GM18511 (cell line): ENCODE data around the gene SLC1A1.
A peak's percentile ranks its signal among the peaks of the same experiment; 100 is the strongest.
"Not testable (repeated sequence)": the region's sequence is repeated elsewhere in the genome, so short reads cannot be mapped to it uniquely, and the experiment has no call there.

Source experiments
- ATAC-seq: cut with Tn5 transposase; IDR thresholded peaks from one replicate; pipeline ENCODE4 v1.9.1; 2021; ENCODE audit warnings: mild to moderate bottlenecking, moderate library complexity; ENCODE audit not compliant: unreplicated experiment

Gene SLC1A1

DNA sequence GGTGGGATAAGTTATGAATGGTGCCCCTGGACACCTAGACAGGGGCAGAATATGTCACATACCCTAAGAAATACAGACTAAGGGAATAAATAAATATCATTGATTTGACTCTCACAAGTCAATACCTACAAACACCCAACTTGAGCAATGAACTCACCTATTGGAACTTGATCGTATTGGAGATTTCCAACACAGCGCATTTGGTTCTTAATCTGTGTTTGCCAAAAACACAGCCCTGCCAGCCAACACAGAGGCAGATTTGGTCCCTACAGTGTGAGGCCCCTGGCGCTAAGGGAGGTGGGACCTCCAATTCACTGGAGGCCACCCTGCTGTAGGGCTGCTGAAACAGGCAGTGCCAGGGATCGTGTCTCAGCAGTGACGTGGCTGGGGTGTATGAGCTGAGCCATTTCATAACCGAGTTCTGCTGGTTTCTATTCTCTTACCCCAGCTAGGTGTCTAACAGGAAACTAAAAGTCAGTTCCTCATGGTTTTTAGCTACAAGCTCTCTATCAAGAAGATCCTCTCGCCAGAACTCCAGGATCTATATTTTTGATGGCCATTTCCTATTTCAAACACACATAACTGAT, 84.5 kb downstream of the SLC1A1 start:
- peak; percentile 68 for ATAC-seq

DNA sequence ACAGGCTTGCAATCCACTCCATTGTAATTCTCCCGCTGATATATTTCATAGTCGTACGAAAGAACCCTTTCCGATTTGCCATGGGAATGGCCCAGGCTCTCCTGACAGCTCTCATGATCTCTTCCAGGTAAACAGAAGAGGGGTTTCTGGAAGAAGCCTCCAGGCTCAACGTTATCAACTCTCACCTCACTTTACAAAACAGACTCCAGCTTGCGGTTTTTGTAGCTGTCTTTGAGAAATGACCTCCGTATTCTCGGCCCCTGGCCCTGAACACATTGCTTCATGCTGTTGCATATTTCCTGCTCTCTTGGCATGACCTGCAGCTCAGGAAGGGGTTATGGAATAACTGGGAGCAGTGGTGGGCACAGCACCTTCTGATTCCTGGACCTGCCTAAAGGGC, 85.7 kb downstream of the SLC1A1 start:
- ATAC-seq: no peak

DNA sequence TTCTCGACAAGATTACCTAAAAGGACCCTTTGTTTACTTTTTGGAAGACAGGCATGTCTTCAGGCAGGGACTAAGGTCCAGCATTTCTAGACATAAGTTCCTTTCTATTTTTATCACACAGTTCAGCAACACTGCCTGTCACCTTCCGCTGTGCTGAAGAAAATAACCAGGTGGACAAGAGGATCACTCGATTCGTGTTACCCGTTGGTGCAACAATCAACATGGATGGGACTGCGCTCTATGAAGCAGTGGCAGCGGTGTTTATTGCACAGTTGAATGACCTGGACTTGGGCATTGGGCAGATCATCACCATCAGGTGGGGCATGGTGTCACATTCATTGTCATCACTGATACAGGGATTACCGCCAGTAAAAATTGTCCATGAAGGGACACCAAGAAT, 86.2 kb downstream of the SLC1A1 start:
- no peak for ATAC-seq

DNA sequence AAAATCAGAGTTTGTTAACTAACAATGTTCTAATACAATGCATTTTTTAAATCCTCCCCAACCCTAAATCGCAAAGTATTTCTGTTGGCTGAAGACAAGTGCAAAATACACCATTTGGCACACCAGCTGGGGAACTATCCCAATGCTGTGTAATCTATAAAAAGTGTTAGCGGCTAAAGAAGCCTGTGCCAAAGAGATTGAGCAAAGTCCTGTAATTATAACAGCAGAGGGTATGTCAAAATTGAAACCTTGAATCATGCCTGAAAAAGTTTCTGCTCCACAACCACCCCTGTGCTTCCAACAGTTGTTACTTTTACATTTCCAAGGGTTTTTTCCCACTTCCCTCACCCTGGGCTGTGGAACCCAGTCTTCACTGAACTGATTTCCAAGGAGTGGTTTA, 88.7 kb downstream of the SLC1A1 start:
- ATAC-seq: no peak

DNA sequence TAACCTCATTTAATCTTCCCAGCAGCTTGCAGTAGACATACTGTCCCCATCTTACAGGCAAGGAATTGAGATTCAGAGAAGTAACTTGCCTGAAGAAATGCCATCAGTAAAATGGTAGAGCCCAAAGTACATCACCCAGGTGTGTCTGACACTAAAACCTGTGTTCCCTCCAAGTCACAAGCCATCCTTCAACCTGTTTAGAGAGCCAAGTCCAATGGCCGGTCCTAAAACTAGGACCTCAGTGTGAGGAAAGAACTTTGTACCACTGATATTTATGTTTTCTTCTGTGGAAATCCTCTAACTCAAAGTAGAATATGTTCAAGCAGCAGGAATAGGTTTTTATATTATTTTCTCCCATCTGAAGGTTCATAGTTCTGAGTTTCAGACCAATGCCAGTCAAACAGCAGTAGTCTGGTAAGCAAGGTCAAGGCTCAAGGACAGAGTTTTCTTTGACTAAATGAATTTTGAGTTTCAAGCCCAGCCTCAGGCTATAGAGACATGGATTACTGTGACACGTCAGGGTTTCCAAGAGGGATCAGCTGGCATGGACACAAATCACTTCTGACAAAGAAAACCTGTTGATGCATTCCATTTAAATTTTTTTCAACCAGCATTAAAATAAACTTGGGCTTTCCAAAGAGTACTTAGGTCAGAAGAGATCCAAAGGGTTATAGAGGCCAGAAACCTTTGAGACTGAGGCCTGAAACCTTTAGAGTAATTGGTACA, 90.9 kb downstream of the SLC1A1 start:
- no peak for ATAC-seq

DNA sequence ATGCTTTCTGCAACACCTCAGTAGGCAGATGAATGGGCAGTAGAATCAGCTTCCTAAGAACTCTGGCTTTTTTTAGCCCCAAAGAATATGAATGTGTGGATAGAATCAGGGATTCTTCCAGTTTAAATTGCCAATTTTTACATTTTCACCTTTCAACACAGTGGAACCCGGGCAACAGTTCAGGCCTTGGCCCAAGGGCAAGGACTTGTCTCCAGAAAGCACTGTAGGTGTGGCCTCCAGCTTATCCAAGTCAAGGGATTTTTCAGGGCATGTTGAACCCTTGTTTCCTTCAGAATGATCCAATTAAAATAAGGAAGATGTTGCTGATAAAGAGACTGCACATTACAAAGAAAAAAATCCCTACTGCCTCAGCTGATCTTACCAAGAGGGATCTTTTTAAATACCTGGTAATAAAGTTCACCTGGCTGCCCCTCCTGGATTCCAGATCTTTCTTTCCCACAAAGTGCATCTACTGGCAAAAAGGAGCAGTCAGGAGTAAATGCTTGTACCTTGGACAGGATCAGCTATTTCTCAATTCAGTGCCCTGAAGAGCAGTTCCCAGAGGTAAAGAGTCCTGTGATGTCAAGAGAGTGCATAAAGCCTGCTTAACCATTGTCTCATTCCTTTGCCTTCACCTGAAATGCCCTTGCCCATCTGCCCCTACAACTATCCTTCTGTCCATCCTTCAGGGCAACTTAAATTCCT, 91.7 kb downstream of the SLC1A1 start:
- ATAC-seq: no peak

DNA sequence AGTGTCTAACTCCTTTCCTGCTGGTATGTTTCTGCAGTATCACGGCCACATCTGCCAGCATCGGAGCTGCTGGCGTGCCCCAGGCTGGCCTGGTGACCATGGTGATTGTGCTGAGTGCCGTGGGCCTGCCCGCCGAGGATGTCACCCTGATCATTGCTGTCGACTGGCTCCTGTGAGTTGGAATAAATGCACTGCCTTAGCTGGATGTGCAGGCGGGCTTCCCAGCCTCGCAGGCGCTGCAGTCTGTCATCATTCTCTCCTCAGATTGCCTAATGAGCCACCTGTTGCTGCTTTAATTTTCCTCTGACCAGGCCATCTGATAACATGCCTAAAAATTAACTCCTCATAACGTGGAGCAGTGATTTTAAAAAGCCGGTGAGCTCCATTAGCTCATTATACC, 92.7 kb downstream of the SLC1A1 start:
- ATAC-seq: no peak

DNA sequence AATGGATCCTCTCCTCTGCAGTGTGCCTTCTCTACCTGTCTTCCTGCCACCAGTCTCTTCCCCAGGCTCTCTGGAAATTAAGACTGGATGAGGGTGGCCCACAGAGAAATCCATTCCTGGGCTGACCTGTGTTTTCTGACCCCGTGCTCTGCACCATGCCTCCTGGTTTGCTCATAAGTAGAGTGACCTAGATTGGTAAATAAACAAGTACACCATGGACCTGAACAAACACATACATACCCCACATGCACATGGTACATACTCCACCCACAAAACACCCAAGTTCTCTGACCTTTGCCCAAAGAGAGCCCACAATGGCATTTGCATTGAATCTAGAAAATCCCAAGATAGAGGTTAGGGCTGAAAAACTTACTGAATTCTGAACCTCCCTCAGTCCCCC, 94.4 kb downstream of the SLC1A1 start:
- no peak for ATAC-seq

DNA sequence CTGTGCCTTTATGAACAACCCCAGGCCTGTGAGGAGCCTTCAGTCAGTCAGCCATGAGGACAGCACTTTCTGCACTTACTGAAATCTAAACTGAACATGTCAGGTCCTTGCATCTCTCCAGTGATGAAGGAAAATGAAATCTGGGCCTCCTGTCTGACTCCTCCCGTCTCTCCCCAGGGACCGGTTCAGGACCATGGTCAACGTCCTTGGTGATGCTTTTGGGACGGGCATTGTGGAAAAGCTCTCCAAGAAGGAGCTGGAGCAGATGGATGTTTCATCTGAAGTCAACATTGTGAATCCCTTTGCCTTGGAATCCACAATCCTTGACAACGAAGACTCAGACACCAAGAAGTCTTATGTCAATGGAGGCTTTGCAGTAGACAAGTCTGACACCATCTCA, 94.9 kb downstream of the SLC1A1 start:
- no peak for ATAC-seq

DNA sequence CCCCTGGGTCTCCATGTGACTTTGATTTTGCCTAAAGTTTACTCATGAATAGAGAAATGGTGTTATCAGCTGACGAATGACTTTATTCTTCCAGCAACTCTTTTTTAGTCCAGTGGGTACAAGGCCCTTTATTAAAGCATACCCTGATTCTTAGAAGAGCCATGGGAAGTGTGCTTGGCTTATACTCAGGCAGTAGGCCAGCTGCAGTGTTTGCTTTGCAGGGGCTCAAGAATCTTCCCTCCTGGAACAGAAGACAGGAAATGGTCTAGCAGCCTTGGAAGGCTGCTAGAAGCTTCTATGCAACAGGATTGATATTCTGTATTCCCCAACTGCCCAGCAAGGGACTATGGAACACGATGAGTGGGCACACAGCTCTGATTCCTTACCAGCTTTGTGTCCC, 98.5 kb downstream of the SLC1A1 start:
- ATAC-seq: no peak

DNA sequence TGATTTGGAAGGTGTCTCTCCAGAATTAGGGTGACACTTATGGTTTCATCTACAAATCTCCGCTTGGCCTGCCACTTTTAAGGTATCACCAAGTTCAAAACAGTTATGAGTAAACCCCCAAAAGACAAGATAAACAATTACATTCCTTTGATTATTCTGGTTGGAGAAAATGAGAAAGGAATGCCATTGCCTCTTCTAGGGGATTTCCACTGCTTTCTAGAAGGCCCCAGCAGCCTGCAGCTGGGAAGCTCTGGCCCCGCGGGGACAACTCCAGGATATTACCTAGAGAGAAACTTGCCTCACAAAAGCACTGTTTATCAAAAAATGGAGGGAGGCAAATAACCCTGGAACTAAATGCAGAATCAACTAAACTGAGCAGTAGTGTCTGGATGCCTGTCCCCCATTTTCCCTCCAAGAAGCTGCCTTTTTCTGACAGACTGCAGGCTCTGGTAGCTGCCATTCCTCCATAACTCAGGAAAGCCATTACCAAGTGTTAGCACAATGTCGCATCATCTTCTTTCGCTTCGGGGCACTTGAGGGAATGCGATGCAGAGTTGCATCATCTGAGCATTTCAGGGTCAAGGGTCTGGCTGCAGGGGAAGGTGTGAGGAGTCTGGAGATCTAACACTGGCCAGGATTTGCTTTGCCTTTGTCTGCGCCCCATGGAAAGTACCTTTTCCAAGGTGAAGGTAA, 100.3 kb downstream of the SLC1A1 start:
- ATAC-seq: no peak

DNA sequence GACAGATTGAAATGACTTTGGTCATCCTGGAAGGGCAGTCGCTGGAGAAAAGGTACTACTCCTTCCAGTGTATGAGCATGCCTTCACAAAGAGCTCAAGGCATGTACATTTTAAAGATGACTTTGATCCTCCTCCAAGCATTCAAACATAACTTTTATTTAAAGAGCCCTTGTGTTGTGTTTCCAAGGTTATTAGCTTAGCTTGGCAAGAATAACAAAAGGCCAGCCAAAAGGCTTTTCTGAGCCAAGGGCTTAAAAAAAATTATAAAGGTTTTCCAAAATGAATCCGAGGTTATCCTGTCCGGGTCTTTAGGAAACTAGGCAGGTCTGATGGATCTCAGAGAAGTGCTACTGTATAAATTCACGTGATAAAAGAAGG, 100.8 kb downstream of the SLC1A1 start:
- ATAC-seq: no peak

DNA sequence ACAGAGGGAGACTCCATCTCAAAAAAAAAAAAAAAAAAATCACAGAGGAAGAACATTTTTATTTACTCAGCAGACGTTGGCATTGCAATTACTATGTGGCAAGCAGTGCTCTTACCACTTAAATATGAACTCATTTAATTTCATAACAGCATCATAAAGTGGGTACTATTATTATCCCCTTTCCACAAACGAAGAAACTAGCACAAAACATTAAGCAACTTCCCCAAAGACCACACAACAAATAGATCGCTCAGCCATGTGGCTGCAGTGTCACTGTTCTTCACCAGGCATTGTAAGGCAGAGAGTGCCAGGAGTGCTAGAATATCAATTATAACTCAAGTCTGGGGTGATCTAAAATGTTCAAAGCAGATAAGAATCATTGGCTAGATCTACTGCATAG, 102.0 kb downstream of the SLC1A1 start:
- ATAC-seq: no peak

DNA sequence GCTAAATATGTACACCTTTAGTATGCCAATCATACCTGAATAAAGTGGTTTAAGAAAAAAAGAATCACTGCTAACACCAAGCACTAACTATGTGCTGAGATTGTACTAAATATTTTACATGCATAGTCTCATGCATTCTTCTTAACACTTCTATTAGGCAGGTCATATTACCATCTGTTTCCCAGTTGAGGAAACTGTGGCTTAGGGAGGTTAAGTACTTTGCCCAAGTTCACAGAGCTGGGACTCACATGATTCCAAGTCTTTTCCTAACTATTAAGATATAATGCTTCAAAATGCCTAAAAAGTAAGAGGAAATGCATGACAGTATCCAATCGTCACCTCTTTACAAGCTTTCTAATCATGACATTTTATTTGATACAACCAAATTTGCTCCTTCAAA, 102.6 kb downstream of the SLC1A1 start:
- ATAC-seq: no peak

DNA sequence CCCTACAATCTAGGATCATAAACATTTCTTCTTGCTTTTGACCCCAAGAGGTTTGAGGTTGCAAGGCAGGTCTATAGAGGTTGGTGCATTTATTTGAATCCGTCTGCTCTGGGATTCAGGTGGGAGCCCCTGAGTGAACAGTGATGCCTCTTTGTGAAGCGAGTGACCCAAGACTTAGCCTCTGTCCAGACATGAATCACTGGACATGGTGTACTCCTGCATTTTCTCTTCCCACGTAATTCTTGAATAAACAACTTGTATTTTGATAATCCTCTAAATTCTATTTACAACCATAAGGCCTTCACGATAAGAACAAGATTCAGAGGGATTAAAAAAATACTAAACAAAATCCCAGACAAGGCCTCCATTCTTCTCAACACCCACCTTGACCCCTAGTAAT, 104.3 kb downstream of the SLC1A1 start:
- ATAC-seq: no peak

DNA sequence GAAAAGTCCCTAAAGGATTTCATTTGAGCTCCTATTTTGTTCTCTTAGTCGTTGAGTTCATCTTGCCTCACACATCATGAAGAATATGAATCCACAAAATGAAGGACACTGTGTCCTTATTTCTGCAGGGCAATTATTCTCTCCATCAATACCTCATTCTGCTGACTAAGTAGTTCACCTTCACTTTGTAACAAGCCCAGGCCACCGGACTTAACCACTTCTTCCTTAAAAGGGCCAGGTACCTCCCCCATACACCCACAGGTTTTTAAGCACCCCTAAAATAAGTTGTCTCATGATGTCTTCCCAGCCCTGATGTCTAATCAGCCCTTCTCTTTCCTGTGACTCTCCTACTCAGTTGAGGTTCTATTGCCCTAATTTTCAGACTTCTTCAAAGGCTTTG, 104.7 kb downstream of the SLC1A1 start:
- no peak for ATAC-seq

DNA sequence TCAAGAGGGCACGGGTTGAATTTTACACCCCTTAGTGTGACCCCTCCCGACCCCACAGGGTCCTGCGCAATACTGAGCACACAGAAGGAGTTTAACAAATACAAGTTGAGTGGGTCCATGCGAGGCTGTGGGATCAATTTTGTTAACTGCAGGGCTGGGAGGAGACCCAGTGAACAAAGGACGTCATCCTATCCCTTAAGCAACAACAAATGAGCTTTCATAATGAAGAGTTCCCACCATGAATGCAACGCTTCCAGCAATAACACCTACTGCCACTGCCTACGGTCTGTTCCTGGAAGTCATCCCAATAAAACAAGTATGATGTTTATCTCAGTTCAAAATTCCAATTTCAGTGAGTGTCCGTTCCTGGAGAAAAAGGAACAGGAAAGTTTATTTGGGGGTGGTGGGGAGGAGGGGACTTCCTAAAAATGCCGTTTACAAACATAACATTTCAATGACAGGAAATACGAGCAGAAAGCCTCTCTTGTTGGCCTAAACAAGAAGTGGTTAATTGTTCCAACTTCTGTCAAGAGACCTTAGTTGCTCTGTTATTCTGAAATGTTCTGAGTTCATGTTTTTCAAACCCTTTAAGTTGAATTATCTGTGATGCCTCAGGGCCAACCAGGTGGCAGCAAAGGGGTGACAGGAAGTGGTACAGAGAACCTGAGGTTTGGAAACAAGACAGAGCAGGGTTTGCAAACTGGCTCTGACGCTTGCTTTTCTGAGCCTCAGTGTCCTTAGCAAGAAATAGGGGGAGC, 106.1 kb downstream of the SLC1A1 start:
- ATAC-seq: no peak

DNA sequence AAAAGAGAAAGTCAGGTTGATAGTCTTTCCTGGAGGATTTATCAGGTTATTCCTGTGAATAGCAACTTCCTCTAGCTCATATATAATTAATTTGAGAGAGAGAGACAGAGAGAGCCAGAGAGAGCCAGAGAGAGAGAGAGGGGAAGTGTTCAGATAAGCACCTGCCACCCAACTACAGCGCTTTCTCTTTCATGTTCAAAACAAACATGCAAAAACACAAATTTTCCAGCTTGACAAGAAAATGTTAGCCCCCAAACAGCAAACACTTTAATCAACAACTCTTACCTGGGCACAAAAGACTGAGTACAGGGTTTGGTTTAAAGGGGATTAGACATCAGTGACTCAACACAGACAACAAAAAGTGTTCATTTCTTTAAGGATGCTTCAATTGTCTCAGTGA, 110.1 kb downstream of the SLC1A1 start:
- peak; percentile 58 for ATAC-seq

DNA sequence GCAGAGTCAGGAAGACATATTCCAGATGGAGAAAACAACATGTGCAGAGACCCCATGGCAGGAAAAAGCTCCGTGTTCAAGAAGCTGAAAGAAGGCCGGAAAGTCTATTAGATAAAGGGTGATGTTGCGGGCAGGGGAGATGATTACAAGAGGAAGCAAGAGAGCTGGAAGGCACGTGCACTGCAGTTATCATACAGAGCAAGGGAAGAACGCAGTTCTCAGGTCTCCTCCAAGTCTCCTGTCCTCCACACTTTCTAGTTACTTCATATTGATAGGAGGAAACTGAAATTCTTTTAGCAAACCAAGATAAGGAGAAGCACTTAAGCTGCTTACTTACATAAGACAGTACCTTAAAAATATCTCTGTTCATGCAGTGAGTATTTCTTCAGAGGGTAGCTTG, 113.6 kb downstream of the SLC1A1 start:
- ATAC-seq: no peak

DNA sequence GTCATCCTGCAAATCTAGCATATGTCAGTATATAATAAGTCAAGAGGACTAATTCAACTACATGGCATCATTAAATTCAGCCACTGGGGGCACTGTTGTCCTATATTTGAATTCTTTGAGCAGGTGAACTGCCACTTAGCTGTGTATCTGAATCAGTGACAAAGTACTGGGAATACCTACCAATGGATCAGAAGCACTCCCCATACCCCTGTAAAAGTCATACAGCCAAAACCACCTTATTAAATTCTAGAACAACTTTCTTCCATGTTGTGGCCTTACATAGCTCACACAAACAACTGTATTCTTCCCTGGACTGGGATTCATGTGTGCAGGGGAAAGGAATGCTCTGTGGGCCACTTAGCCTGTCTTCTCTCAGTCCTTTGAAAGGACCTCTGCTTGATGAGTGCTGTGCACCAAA, 114.4 kb downstream of the SLC1A1 start:
- ATAC-seq: peak; percentile 87

DNA sequence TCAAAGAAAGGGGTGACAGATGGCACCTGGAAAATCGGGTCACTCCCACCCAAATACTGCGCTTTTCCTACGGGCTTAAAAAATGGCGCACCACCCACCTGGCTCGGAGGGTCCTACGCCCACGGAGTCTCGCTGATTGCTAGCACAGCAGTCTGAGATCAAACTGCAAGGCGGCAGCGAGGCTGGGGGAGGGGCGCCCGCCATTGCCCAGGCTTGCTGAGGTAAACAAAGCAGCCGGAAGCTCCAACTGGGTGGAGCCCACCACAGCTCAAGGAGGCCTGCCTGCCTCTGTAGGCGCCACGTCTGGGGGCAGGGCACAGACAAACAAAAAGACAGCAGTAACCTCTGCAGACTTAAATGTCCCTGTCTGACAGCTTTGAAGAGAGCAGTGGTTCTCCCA, 115.8 kb downstream of the SLC1A1 start:
- ATAC-seq: not testable (repeated sequence)
